Measurements from ENCODE around the gene BATF. TPM values are rescaled to one million over a fixed set of nuclear protein-coding genes. Genes with fewer than 3 reads are reported as not detected.

Gene BATF
- total RNA-seq, 8 experiments from 2014 or later, result not detected

DNA sequence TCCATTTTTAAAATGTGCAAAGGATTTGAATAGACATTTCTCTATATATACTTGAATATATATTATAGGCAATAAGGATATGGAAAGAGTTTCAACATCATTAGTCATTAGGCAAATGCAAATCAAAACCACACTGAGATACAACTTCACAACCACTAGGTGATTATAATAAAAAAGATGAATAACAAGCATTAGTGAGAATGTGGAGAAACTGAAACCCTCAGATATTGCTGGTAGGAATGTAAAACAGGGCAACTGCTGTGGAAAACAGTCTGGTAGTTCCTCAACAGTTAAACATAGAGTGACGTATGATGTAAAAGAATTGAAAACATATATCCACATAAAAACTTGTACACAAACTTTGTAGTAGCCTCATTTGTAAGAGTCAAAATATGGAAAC, 11.7 kb upstream of the BATF start:
- no peaks in the 10 kb centered on the region for H3K4me1 ChIP-seq (replicated peaks in 1 of 2)
- in situ Hi-C loops (cut with MboI; ENCODE audit: low pct_unique_long_range_greater_than_20kb in 2 of 9, low sequenced_read_pairs in 9 of 9, unreplicated experiment in 9 of 9), result no loop called here
- 0 to 100% (median 100%) methylated on average over 1 of the region's 1 CpG; no CpG with 5 or more reads in 1 of the 10 experiments for WGBS, 10 experiments
- H3K4me3 ChIP-seq, result no peak overlapping the region
- H3K27ac ChIP-seq, result no peak overlapping the region
- ATAC-seq (replicated peaks in 6 of 8), result no peak

DNA sequence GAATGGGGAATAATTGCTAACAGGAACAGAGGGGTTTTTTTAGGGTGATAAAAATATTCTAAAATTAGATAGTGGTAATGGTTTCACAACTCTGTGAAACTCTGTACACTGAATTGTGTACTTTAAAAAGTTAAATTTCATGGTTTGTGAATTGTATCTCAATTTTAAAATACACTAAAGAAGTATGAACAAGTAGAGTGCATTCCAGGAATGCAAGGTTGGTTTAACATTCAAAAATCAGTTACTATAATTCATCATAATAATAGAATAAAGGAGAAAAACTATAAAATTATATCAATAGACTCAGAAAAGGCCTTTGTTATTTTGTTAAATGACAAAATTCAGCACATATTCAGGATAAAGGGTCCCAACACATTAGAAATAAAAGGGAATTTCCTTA, 11.1 kb upstream of the BATF start:
- H3K27ac ChIP-seq, result no peak overlapping the region
- no peak for ATAC-seq (replicated peaks in 6 of 8)
- no peaks in the 10 kb centered on the region for H3K4me1 ChIP-seq (replicated peaks in 1 of 2)
- H3K4me3 ChIP-seq, result no peak overlapping the region
- in situ Hi-C loops (cut with MboI; ENCODE audit: low pct_unique_long_range_greater_than_20kb in 2 of 9, low sequenced_read_pairs in 9 of 9, unreplicated experiment in 9 of 9), result no loop called here

DNA sequence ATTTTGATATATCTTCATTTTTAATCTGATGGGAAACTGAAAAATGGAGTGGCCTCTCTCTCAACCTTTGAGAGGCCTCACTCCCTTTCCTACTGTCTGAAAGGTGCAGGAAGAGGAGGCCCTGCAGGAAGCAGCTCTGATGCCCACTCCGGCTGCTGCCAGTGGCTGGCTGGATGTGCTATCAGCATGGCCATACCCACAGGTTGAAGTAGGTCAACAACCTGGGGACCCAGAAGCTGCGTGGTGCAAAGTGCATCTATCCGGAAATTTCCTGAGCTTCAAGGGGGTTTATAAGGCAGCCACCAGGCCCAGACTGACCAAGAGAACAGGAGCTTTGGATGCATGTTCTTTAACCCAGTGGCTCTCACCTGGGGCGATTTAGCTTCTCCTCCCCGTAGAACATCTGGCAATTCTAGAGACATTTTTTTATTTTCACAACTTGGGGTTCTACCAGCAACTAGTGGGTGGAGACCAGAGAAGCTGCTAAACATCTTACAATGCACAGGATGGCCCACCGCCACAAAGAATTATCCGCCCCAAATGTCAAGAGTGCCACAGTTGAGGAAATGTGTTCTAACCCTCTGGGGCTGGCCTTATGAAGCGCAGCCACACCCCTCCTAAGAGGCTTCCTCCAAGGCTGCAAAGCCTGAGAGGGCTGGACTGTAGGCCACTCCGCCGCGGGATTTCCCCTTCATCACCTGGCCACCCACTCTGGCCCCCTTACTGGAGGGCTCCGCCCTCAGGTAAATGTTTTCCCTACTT, 8.2 kb upstream of the BATF start:
- WGBS, 10 experiments, result 80 to 100% (median 88%) methylated on average over 1 to 6 of the region's 12 CpGs; no CpG with 5 or more reads in 3 of the 10 experiments
- ATAC-seq (replicated peaks in 6 of 8), result no peak
- in situ Hi-C loops (cut with MboI; ENCODE audit: low pct_unique_long_range_greater_than_20kb in 2 of 9, low sequenced_read_pairs in 9 of 9, unreplicated experiment in 9 of 9), result no loop called here
- no peak overlapping the region for H3K4me3 ChIP-seq
- H3K4me1 ChIP-seq (replicated peaks in 1 of 2), result no peaks in the 10 kb centered on the region
- H3K27ac ChIP-seq, result no peak overlapping the region

DNA sequence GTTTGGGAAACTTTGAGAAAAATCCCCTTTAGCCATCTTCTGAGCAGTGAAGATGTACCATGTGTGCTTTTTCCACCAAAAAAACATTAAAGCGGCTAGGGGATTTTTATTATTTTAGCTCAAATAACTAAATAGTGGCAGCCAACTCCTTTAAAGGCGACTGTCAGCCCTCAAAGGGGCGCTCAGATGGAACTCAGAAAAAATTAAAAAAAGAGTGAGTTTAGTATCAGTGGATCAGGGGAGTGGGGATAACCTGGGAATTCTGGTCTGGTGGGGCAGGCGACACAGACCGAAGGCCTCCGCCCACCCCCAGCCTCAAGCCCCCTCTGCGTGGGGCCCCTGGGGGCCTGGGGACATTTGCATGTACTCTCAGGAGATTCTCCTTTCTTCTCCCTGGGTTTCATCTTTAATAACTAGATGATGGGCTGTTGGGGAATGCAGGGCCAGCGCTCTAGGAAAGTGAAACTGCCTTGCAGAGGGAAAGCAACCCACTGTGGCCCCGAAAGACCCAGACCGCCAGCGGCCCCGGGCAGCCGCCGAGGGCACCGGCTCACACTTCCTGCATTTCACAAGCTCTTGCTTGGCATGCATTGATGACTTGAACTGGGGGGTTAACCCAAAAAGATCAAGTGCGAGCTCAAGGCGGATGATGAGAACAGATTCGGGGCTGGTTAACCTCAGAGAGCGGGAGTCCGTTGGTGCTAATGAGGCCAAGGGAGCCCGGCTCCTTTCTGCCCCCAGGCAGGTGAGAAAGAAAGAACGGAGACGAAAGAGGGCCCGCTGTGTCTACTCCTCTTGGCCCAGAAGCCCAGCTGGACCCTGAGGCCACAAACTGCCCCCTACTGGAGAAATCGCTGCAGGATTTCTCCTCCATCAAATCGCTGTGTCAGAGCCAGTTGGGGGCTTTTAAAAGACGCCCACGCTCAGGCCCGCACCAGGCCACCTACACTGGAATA, 7.3 kb upstream of the BATF start:
- Histone ChIP-seq H3K4me3 (no peak overlapping the region), H3K27ac (no peak overlapping the region), H3K4me1 (replicated peaks in 1 of 2) (no peaks in the 10 kb centered on the region)
- 17 to 88% (median 82%) methylated on average over 3 to 20 of the region's 29 CpGs; no CpG with 5 or more reads in 1 of the 10 experiments for WGBS, 10 experiments
- ATAC-seq (replicated peaks in 6 of 8), result peak in 2 of 8 experiments; percentile 55 to 61
- in situ Hi-C loops (cut with MboI; ENCODE audit: low pct_unique_long_range_greater_than_20kb in 2 of 9, low sequenced_read_pairs in 9 of 9, unreplicated experiment in 9 of 9), result no loop called here

DNA sequence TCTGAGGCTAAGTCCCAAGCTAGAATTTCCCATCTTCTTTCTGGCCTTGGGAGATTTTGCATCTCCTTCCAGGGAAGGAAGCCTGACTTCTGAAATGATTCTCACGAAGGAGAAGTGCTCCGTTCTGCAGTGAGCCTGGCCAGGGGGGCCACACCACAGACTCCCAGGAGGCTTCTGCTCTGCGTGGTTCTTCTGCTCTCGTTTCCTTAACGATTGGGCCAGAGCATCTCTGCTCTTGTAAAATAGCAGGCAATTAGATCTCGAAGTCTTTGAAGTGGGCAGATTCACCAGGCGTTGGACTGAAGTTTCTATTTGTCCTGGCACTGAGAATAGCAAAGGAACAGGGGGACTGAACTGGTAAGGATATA, 6.7 kb upstream of the BATF start:
- in situ Hi-C loops (cut with MboI; ENCODE audit: low pct_unique_long_range_greater_than_20kb in 2 of 9, low sequenced_read_pairs in 9 of 9, unreplicated experiment in 9 of 9), result no loop called here
- Histone ChIP-seq H3K4me1 (replicated peaks in 1 of 2) (no peaks in the 10 kb centered on the region), H3K27ac (no peak overlapping the region), H3K4me3 (no peak overlapping the region)
- ATAC-seq (replicated peaks in 6 of 8), result no peak
- WGBS, 10 experiments, result 13 to 76% (median 60%) methylated on average over 1 to 6 of the region's 7 CpGs; no CpG with 5 or more reads in 3 of the 10 experiments

DNA sequence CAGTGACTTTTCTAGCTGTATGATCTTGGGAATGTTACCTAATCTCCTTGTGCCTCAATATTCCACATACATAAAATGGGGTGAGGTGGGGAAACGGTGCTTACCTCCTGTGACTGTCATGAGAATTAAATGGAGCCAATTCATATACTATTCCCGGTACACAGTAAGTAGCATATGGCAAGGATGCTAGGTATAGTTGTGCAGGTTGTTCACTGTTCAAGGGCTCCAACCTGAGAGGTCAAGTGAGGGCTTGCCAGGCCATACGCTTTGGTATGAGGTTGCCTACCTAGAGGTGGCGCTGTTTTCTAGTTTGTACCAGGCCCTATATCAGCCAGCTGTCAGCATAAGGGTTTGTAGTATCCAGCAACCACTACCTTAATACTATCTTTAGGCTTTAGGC, 3.6 kb upstream of the BATF start:
- ATAC-seq (replicated peaks in 6 of 8), result peak in 3 of 8 experiments; percentile 56 to 82 (median 75)
- Histone ChIP-seq H3K4me1 (replicated peaks in 1 of 2) (no peaks in the 10 kb centered on the region), H3K4me3 (no peak overlapping the region), H3K27ac (no peak overlapping the region)
- in situ Hi-C loops (cut with MboI; ENCODE audit: low pct_unique_long_range_greater_than_20kb in 2 of 9, low sequenced_read_pairs in 9 of 9, unreplicated experiment in 9 of 9), result no loop called here
- 20 to 83% (median 75%) methylated on average over 1 to 3 of the region's 4 CpGs; no CpG with 5 or more reads in 1 of the 10 experiments for WGBS, 10 experiments

DNA sequence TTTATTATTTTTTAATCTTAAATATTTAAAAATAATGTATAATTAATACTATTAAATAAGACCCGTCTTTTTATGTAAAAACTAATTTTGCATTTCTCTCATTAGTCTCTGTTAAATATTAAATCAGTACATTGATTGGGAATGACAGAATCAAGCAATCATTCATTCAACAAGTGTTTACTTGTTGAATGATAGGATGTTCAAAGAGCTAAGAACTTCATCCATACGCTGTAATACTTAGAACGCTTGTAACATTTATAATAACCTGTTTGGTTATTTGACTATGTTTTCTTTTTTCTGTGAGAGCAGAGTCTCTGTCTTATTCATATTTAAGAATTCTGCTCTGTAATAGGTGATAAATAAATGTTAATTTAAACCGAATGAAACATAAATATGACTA, 2.9 kb upstream of the BATF start:
- 58 to 100% (median 89%) methylated on average over 3 to 4 of the region's 4 CpGs for WGBS, 10 experiments
- in situ Hi-C loops (cut with MboI; ENCODE audit: low pct_unique_long_range_greater_than_20kb in 2 of 9, low sequenced_read_pairs in 9 of 9, unreplicated experiment in 9 of 9), result no loop called here
- no peak for ATAC-seq (replicated peaks in 6 of 8)

DNA sequence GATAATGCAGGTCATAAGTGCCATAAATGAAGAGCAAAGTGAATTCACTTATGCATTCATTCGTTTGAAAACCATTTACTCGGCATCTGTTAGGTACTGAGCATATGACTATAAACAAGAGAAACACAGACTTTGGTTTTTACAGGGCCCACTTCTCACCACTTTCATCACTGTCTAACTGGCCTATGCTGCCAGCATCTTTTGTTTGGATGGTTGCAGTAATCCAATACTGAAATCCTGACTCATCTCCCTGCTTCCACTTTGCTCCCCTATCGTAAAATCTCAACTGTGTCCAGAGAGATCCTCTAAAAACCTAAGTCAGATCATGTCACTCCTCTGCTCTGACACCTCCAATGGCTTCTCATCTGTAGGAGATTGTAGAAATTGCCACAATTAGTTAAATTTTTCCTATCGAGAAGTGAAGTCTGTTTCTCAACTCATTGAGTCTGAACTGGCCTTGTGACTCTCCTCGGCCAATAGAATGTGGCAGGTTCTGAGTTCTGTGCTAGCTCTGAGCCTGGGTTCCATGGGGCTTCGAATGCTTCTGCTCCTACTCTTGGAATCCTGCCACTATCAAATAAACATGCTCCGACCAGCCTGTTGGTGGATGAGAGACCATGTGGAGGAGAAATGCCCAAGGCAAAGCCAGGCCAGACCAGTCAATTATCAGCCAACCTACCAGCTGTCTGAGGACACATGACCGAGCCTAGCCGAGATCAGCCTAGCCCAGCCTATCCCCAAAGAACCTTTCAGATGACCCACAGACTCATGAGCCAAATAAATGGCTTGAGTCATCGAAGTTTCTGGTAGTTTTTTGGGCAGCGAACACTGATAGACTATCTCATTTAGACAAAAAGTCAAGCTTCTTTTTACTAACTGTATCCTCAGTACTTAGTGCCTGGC, 2.2 kb upstream of the BATF start:
- H3K4me1 ChIP-seq (replicated peaks in 1 of 2), result no peaks in the 10 kb centered on the region
- no peak for ATAC-seq (replicated peaks in 6 of 8)
- WGBS, 10 experiments, result 61 to 100% (median 84%) methylated on average over 1 to 11 of the region's 11 CpGs; no CpG with 5 or more reads in 1 of the 10 experiments
- H3K27ac ChIP-seq, result no peak overlapping the region
- H3K4me3 ChIP-seq, result no peak overlapping the region
- in situ Hi-C loops (cut with MboI; ENCODE audit: low pct_unique_long_range_greater_than_20kb in 2 of 9, low sequenced_read_pairs in 9 of 9, unreplicated experiment in 9 of 9), result no loop called here

More for the DNA sequence above, 2.9 kb upstream of the BATF start:
- H3K4me3 ChIP-seq, result no peak overlapping the region
- H3K27ac ChIP-seq, result no peak overlapping the region
- H3K4me1 ChIP-seq (replicated peaks in 1 of 2), result no peaks in the 10 kb centered on the region

DNA sequence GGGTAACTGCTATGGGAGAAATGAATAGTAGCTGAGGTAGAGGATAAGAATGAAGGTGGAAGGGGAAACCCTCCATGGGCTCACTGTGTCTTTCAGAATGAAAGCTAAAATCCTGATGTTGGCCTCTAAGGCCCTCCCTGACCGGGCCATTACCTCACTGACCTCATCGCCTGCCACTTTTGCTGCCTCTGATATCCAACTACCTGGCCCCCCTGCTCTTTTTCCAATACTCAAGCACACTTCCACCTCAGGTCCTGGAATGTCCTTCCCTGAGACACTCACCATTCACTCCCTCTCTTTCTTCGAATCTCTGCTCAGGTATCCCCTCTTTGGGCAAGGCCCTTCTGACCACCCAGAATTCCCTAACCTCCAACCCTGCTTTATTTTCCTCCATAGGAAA, 1.4 kb upstream of the BATF start:
- Histone ChIP-seq H3K4me3 (no peak overlapping the region), H3K27ac (no peak overlapping the region), H3K4me1 (replicated peaks in 1 of 2) (no peaks in the 10 kb centered on the region)
- no peak for ATAC-seq (replicated peaks in 6 of 8)
- WGBS, 10 experiments, result 43 to 96% (median 80%) methylated on average over 1 to 3 of the region's 3 CpGs; no CpG with 5 or more reads in 3 of the 10 experiments
- in situ Hi-C loops (cut with MboI; ENCODE audit: low pct_unique_long_range_greater_than_20kb in 2 of 9, low sequenced_read_pairs in 9 of 9, unreplicated experiment in 9 of 9), result no loop called here

DNA sequence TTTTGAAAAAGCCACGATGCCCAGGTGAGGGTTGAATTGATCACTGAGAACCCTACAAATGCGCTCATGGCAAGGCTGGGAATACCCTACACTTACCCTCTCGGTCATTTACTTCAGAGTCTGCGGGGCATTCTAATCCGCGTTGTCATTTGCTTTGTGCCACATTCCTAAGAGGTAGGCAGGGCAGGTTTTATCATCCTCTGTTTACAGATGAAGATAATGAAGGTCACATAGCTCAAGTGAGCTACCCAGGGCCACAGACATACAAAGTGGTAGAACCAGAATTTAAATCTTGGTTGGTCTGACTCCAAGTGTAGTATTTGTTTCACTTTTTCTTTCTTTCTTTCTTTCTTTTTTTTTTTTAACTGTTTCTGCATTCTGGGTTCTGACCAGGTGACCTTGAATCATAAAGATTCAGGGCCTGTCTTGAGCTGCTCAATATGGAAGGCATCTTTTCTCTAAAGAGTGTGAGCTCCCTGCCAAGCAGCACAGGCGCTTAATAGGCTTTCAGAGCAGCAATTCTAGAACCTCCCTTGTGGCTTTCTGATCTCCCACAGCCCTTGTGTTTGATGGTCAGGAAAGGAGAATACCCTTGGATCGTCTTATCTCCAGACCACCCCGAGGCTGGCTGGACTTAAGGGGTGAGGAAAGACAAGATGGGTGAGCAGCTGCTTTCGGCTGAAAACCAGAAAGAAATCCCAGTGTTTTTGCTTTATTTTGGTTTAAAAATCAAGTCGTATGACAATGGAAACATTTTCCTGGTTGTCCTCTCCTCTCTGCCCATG, 662 bp upstream of the BATF start:
- in situ Hi-C loops (cut with MboI; ENCODE audit: low pct_unique_long_range_greater_than_20kb in 2 of 9, low sequenced_read_pairs in 9 of 9, unreplicated experiment in 9 of 9), result no loop called here
- ATAC-seq (replicated peaks in 6 of 8), result no peak
- WGBS, 10 experiments, result 50 to 93% (median 78%) methylated on average over 2 to 9 of the region's 11 CpGs
- Histone ChIP-seq H3K4me3 (no peak overlapping the region), H3K4me1 (replicated peaks in 1 of 2) (no peaks in the 10 kb centered on the region), H3K27ac (no peak overlapping the region)

DNA sequence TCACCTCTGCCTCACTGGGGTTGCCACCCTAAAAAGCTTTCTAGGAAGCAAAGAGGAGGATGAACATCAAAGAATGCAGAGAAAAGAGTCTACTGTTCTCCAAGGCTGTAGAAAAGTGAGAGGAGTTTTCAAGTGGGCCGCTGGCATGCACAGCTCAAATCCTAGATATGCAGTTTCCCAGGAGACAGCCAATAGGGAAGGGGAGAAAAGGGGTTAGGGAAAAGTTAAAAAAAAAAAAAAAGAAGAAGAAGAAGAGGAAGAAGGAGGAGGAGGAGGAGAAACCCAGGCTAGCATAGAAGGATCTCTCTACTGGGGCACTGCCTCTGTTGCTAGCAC, 682 bp downstream of the BATF start:
- Histone ChIP-seq H3K27ac (no peak overlapping the region), H3K4me1 (replicated peaks in 1 of 2) (no peaks in the 10 kb centered on the region), H3K4me3 (no peak overlapping the region)
- in situ Hi-C loops (cut with MboI; ENCODE audit: low pct_unique_long_range_greater_than_20kb in 2 of 9, low sequenced_read_pairs in 9 of 9, unreplicated experiment in 9 of 9), result no loop called here
- no peak for ATAC-seq (replicated peaks in 6 of 8)
- WGBS, 10 experiments, result 0 to 100% (median 85%) methylated on average over 1 of the region's 1 CpG; no CpG with 5 or more reads in 4 of the 10 experiments

DNA sequence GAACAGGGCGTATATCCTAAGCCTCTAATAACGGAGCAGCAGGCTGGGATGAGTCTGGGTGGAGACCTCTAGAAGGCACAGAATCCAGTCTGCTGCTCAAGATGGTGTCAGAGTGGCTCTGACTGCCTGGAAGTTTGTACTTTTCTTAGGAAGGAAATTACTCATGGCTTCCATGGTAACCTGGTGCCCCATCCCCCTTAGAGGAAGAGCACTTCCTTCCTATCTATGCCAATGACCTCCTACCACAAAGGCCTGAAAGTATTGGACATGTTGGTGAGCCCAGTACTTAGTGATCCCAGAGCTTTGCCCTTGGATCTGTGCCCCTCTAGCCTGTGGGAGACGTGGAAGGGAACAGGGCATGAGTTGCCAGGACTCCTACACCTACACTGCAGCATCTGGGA, 1.5 kb downstream of the BATF start:
- Histone ChIP-seq H3K27ac (no peak overlapping the region), H3K4me3 (no peak overlapping the region), H3K4me1 (replicated peaks in 1 of 2) (no peaks in the 10 kb centered on the region)
- ATAC-seq (replicated peaks in 6 of 8), result peak in 2 of 8 experiments; percentile 21 to 45
- in situ Hi-C loops (cut with MboI; ENCODE audit: low pct_unique_long_range_greater_than_20kb in 2 of 9, low sequenced_read_pairs in 9 of 9, unreplicated experiment in 9 of 9), result no loop called here
- WGBS, 10 experiments, result 17 to 93% (median 59%) methylated on average over 1 to 3 of the region's 3 CpGs; no CpG with 5 or more reads in 2 of the 10 experiments
